IPS DF 4.7 (cell line): ENCODE data around the gene CASQ1.

Experiments used
- DNase-seq: peaks from one replicate; pipeline ENCODE4 v3.0.0-alpha.2; 2013; ENCODE audit warnings: low spot score; ENCODE audit errors: extremely low read depth

The CASQ1 gene

DNA sequence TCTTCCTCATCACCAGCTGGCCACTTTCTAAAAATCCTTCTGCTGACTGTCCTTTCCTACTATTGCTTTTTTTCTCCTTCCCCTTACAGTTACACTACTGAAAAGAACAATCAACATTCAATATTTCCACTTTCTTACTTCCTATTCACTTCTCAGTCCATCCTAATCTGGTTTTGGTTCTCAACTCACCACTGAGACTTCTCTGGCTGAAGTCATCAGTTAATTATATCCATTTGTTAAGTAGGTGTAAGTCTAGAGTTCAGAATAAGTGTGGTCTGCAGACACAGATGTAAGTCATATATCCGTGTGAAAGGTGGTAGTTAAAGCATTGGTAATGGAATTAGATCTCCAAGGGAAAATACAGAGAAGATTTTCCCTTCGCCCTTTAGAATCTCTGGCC is 36.2 kb downstream of the CASQ1 start:
- DNase-seq = no peak

DNA sequence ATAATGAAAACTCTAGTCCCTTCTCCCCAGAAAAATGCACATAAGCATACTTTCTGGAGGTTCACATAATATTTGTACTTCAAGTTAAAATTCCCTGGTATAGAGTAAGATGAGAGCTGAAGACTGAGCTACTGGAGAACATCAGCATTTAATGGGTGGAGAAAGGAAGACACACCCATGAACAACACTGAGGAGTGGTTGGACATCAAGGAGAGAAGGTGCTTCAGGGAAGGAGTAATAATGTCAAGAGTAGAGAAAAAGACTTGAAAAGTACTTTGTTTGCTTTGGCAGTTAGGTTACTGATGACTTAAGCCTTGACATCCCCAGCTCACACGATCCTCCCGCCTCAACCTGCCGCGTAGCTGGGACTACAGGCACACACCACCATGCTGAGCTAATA is 36.7 kb downstream of the CASQ1 start:
- no peak for DNase-seq

DNA sequence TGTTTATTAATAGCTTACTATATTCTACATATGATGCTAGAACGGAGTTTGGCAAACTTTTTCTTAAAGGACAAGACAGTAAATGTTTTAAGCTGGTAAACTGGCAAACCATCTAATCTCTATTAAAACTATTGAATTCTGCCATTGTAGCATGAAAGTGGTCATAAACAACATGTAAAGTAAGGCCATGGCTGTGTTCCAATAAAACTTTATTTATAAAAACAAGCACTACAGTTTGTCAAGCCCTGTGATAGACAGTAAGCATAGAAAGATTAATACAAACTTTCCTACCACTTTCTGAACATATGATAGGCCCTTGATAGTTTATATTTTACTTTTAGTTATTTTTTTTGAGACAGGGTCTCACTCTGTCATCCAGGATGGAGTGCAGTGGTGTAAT is 37.2 kb downstream of the CASQ1 start:
- no peak for DNase-seq

DNA sequence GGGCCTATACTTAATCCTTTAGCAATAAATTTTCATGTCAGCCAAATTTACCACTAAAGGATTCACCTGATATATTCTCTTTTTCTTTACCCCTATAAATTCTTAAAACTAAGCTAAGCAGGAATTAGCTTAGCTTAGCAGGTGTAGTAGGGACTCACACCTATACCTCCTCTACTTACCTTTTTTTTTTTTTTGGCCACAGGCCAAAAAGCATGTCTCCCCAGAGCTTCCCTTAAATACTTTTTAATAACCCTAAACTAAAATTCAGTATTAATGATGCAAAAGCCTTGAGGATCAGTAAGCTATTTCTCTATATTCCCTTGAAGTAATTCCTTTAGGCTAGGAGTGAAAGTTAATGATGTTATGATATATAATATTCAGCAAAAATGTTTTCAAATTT is 38.1 kb downstream of the CASQ1 start:
- DNase-seq = no peak

DNA sequence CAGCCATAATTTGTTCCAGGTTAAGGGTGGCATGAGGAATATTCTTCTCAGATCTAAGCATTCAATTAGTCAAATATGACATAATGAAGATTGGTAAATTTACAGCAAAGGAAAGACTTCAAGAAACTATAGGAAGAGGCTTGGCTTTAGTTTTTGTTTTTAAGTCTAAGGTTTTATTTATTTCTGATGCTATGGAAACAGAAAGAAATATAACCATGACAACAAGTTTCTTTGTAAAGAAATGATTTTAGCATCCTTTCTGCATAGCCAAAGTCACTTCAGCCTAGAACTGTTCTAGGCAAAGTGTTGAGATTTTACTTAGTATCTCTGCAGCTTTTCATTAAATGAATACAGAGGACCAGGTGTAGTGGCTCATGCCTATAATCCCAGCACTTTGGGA is 42.5 kb downstream of the CASQ1 start:
- no peak for DNase-seq

DNA sequence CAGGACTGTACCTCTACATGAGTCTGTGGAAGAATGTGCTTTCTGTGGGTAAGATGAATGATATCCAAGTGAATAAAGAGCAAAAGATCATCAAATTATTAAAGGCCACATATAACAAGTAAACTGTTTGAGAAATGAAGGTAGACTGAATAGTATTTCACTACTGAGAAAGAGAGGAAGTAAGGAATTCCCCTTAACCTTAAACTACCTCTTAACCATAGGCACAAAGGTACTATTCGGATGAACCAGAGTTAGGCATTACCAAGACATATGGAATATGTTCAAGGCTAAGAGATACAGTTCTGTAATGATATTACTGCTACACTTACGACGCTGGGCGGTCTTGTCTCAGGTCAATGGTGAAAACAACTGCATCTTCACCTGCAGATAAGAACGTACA is 46.4 kb downstream of the CASQ1 start:
- DNase-seq = no peak

DNA sequence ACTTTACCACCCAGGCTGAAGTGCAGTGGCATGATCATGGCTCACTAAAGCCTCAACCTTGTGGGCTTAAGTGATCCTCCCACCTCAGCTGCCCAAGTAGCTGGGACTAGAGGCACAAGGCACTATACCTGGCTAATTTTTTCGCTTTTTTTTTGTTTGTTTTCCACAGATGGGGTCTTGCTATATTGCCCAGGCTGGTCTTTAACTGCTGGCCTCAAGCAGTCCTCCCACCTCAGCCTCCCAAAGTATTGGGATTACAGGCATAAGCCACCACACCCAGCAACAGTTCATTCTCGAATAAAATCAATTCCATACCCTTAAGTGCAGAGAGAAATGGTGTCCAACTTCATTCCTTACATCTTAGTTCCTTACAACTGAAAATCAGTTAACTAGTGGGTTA is 47.2 kb downstream of the CASQ1 start:
- DNase-seq = no peak

DNA sequence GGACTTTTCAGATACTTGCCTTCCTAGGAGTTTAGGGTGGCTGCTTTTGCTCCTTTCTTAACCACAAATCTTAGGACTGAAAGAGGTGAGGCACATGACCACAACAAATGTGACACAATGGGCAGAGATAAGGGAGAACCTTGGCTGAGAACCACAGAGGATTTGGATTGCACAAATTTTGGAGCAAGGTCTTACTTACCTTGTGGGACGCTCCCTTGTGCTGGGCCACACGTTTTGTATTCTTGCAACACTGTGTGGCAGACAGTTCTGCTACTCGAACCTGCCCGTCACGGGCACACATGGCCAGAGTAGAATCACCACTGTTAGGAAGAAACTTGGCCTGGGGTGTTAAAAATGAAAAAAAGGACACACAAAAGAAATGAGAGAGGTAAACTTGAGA is 48.0 kb downstream of the CASQ1 start:
- no peak for DNase-seq

DNA sequence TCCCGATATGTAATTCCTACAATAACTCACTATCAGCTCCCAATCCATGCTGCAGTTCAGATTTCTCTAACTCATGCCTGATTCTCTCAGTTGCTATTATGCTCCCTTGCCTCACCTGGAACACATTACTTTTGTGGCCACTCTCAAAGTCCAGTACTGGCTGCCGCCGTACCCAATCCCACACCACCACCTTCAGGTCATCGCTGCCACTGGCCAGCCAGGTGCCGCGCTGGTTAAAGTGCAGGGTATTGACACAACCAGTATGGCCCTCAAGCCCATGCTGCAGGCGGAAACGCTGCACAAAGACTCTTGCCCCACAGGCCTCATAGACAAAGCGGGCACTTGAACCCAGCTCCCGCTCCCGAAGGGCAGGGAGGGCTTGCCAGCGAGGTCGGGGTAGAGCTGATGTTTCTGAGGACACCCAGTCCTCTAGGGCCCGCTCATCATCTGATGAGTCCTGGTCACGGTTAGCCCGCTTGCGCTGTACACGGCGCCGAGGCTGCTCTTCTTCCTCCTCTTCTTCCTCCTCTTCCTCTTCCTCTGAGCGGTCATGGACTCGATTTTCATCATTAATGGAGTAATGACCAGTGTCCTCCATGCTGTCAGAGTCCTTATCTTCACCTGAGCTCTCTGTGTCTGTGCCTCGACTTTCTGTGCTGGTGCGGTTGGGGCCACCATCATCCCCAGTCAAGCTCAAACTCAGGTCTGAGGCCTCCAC is 49.4 kb downstream of the CASQ1 start:
- DNase-seq = no peak

DNA sequence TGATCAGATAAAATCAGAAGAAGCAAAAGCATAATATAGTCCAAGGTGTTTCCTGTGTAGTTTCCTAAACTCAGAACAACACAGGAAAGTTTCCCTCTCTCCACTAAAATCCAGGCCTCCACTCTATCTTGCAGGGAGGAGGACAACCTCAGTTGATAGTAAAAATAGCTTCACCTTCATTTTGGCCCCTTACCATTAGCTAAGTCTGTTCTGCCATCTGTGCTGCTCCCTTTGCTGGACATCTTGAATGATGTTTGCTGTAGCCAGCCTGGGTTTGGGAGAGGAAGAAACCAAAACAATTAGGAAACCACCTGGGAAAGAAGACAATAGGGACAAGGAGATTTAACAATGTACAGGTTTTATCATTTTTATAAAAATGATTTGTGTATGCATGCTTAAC is 53.4 kb downstream of the CASQ1 start:
- no peak for DNase-seq

DNA sequence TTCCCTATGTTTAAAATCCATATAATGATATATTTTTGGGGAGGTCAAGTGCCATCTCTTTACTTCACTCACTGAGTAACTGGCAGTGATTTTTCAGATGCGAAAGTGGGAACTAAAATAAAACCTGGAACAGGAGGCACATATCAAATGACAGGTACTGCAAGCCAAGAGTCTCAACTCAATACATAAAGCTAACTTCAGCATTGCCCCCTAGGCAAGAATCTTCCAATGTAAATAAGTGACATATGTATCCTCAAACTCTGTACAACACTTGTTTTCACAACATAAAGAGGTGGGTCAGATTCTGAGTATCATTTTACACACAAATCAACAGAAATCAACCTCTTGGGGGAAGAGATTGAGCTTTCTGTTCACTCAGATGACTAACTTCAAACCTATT is 53.8 kb downstream of the CASQ1 start:
- no peak for DNase-seq

DNA sequence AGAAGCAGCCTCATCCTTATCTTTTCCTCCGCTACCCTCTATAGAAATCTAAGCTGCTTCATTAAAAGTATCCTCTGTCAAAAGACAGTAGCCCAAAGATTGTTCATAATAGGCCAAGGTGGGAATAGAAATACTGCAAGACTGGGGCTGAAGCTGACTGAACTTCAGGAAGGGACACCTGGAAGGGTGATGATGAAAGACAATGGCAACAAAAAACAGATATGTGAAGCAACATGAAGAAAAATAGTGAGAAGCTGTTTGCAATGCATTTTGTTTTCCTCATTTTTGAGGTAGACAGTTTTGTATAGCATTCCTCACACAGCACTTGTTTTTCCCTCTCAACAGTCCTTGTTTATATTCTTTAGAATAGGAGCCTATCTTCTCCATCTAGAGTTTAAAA is 55.1 kb downstream of the CASQ1 start:
- DNase-seq = no peak

DNA sequence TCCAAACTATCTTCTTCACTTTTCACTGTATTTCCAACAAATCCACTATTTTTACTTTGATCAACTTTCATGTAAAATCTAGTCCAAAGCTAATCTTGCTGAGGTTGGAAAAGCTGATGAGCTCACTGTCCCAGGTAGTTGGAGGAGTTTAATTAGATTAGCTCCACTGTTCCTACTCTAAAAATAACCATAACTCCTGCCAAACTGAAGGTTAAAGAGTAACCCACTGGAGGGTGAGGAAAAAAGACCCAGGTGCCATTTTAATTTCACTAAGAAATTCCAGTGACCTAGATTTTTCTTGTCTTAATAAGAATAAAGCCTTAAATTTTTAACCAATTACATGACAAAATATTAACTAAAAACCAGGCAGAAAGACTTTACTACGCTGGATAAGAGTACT is 56.7 kb downstream of the CASQ1 start:
- no peak for DNase-seq

DNA sequence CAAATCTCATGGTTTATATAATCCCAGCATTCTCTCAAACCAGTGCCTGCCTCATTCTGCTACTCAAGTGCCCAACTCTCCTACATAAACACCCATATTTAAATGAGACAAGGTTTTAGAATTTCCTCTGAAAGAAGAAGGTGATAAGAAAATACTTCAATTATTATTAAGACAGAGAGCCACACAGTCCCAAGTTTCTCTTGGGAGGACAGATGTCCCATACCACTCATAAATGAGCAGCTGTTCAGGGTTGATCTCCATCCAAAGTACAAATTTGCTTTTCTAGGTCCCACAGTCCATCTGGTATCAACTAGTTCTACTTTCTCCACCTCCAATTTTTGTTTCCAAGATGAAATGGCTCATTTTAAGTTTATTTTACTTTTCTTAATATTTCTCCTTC is 60.6 kb downstream of the CASQ1 start:
- no peak for DNase-seq
